CD4-positive, alpha-beta T cell (primary cell): ENCODE data around the gene ZNF423. TPM values are rescaled to one million over a fixed set of nuclear protein-coding genes. Genes with fewer than 3 reads are reported as not detected.
A peak's percentile ranks its signal among the peaks of the same experiment; 100 is the strongest.

Source experiments
- ATAC-seq: fragments of 200-7000 bp; cut with Tn5 transposase; one replicate; pipeline ENCODE4 v1.10.0; 2022; ENCODE audit warnings: mild to moderate bottlenecking; ENCODE audit not compliant: poor library complexity
- CTCF ChIA-PET: fragments of 350-600 bp; sonication (Branson Sonifier 250); formaldehyde crosslinking; loops from one replicate; lab custom pipeline; 2021; ENCODE audit warnings: antibody characterized with exemption, inconsistent platforms; lab: Charles Lee
- POLR2A ChIA-PET: fragments of 350-600 bp; sonication (Branson Sonifier 250); formaldehyde crosslinking; loops from one replicate; lab custom pipeline; 2021; ENCODE audit warnings: antibody characterized with exemption, inconsistent platforms; lab: Charles Lee
- DNase-seq, 14 experiments: peaks; one replicate each; pipeline ENCODE4 v3.0.0-alpha.2; 2013 to 2020; ENCODE audit warnings: mixed read lengths in 2 of 14
- H3K27ac ChIP-seq, 2 donors: one replicate each; pipeline versions ENCODE4 v1.5.1 to v1.7.0; 2013; ENCODE audit warnings: low read length in 2 of 2, low read depth in 1 of 2, mild to moderate bottlenecking in 1 of 2
- H3K27me3 ChIP-seq, 2 experiments: 1 replicate in 1 of 2; 2 replicates in 1 of 2; pipeline versions ENCODE4 v1.6.1 to v1.7.0; 2013; ENCODE audit warnings: low read length in 2 of 2, control low read depth in 1 of 2, mild to moderate bottlenecking in 1 of 2, moderate library complexity in 1 of 2; ENCODE audit not compliant: insufficient read depth in 2 of 2, control insufficient read depth in 1 of 2
- H3K36me3 ChIP-seq: one replicate; pipeline ENCODE4 v1.6.1; 2013; ENCODE audit warnings: low read length, control low read depth; ENCODE audit not compliant: insufficient read depth
- H3K4me1 ChIP-seq: one replicate; pipeline ENCODE4 v1.6.1; 2013; ENCODE audit warnings: low read length, control low read depth; ENCODE audit not compliant: insufficient read depth
- H3K4me3 ChIP-seq: one replicate; pipeline ENCODE4 v1.5.1; 2013; ENCODE audit warnings: mild to moderate bottlenecking, low read length, moderate library complexity
- H3K9me3 ChIP-seq, 2 experiments: 1 replicate in 1 of 2; 2 replicates in 1 of 2; pipeline versions ENCODE4 v1.6.1 to v1.7.0; 2013; ENCODE audit warnings: low read length in 2 of 2, mild to moderate bottlenecking in 2 of 2, control low read depth in 1 of 2, moderate library complexity in 1 of 2; ENCODE audit not compliant: control insufficient read depth in 1 of 2, insufficient read depth in 1 of 2
- H3K27ac Mint-ChIP-seq: one replicate; pipeline ENCODE4 v1.8.0; 2020; ENCODE audit warnings: mixed read lengths
- H3K27me3 Mint-ChIP-seq: one replicate; pipeline ENCODE4 v1.8.0; 2021; ENCODE audit warnings: mixed read lengths
- H3K36me3 Mint-ChIP-seq: one replicate; pipeline ENCODE4 v1.8.0; 2021; ENCODE audit warnings: low read depth, mixed read lengths
- H3K4me1 Mint-ChIP-seq: one replicate; pipeline ENCODE4 v1.8.0; 2021; ENCODE audit warnings: low read depth, mixed read lengths
- H3K4me3 Mint-ChIP-seq: one replicate; pipeline ENCODE4 v1.8.0; 2020; ENCODE audit warnings: mild to moderate bottlenecking, mixed read lengths
- H3K9me3 Mint-ChIP-seq: one replicate; pipeline ENCODE4 v1.8.0; 2020; ENCODE audit warnings: mixed read lengths
- intact Hi-C, 2 experiments: fragments of 100-400 bp; cut with DNase I in 1 of 2; cut with micrococcal nuclease in 1 of 2; formaldehyde crosslinking; loops; one replicate each; pipeline versions ENCODE4 v1.15.1 to v1.9.0; 2023 to 2025; cut with DNase I, micrococcal nuclease
- total RNA-seq, 174 experiments: library from RNA in 2 of 174; stranded (reverse) in 2 of 174; gene quantifications; one replicate each; pipeline ENCODE4 v1.2.3 and lab custom pipeline; 2021 to 2026
- TF ChIP-seq, protein P1 (sequence below): fragments of 200-600 bp; IDR thresholded peaks from one replicate; pipeline ENCODE4 v1.8.0; 2022; ENCODE audit warnings: antibody characterized with exemption, mild to moderate bottlenecking

The ZNF423 gene
- total RNA-seq, 2 experiments from 2014 or later, result not detected

DNA sequence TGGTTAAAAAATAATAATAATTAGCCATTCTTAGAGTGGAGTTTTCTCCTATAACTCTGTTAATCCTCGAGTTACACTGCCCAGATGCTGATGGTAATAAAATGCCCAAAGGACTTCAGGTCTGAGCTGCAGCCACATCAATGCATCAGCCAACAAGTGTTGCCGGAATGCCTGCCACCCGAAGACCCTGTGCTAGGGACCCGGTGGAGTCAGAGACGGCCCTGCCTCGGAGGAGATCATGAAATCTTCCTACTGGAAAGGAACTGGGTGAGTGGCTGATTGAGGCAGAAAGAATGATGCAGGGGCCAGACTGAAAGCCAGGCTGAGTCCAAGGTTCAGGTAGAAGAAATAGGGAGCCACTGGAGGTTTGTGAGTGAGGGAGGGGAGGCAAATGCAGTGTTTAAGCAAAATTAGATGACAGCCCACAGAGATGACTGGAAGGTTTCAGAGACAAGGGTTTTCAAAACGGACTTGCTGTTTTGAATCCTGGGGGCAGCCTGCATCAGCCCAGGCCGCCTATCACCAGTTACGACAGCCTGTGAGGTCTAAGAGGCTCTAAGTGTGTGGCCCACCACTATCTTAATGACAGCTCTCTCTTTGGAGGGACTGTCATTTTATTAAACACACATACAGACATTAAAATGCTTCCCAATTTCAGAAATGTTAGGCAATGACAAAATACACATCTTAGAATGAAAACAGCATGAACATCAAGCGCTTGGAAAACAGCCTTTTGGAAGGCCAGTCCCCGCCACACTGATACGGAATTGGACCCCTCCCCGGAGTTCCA lies 100.0 kb downstream of the ZNF423 start:
- ATAC-seq (no peak), DNase-seq (no peak)
- ChIA-PET POLR2A (no interaction called here), CTCF (no interaction called here)
- no peak overlapping the region for H3K4me3 ChIP-seq
- peaks cover 48% of the 10 kb centered on the region for H3K27me3 Mint-ChIP-seq
- no peaks in the 10 kb centered on the region for H3K36me3 ChIP-seq
- no peaks in the 10 kb centered on the region for H3K4me1 ChIP-seq
- TF ChIP-seq, protein P1, sequence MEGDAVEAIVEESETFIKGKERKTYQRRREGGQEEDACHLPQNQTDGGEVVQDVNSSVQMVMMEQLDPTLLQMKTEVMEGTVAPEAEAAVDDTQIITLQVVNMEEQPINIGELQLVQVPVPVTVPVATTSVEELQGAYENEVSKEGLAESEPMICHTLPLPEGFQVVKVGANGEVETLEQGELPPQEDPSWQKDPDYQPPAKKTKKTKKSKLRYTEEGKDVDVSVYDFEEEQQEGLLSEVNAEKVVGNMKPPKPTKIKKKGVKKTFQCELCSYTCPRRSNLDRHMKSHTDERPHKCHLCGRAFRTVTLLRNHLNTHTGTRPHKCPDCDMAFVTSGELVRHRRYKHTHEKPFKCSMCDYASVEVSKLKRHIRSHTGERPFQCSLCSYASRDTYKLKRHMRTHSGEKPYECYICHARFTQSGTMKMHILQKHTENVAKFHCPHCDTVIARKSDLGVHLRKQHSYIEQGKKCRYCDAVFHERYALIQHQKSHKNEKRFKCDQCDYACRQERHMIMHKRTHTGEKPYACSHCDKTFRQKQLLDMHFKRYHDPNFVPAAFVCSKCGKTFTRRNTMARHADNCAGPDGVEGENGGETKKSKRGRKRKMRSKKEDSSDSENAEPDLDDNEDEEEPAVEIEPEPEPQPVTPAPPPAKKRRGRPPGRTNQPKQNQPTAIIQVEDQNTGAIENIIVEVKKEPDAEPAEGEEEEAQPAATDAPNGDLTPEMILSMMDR, result no peak
- no peak overlapping the region for H3K27ac ChIP-seq
- H3K4me1 Mint-ChIP-seq, result peaks cover 12% of the 10 kb centered on the region
- H3K9me3 Mint-ChIP-seq, result no peaks in the 10 kb centered on the region
- H3K27me3 ChIP-seq, result peaks cover 20 to 36% of the 10 kb centered on the region in 2 experiments
- no peak overlapping the region for H3K4me3 Mint-ChIP-seq
- no peaks in the 10 kb centered on the region for H3K36me3 Mint-ChIP-seq
- H3K9me3 ChIP-seq, result no peaks in the 10 kb centered on the region
- intact Hi-C loops, result no loop called here
- no peak overlapping the region for H3K27ac Mint-ChIP-seq

- Histone ChIP-seq H3K4me3 (peak overlapping the region; percentile 13), H3K27ac (no peak overlapping the region), H3K9me3 (no peaks in the 10 kb centered on the region), H3K4me1 (no peaks in the 10 kb centered on the region), H3K27me3 (peaks cover 20 to 36% of the 10 kb centered on the region in 2 experiments), H3K36me3 (no peaks in the 10 kb centered on the region)
- H3K27me3 Mint-ChIP-seq, result peaks cover 53% of the 10 kb centered on the region
- H3K4me3 Mint-ChIP-seq, result peak overlapping the region; percentile 5
- no peak overlapping the region for H3K27ac Mint-ChIP-seq
- TF ChIP-seq, protein P1, result peak; percentile 20
- DNase-seq, result no peak
- CTCF ChIA-PET, result no interaction called here
- no peaks in the 10 kb centered on the region for H3K36me3 Mint-ChIP-seq
- H3K9me3 Mint-ChIP-seq, result no peaks in the 10 kb centered on the region
- no peak for ATAC-seq
- H3K4me1 Mint-ChIP-seq, result peaks cover 12% of the 10 kb centered on the region
- POLR2A ChIA-PET, result no interaction called here
- intact Hi-C loops, result no loop called here
Observed at GRCh38 chr16:49755313-49755620, 100.6 kb downstream of the ZNF423 start.

GRCh38 chr16:49754495-49755312 lies 101.2 kb downstream of the ZNF423 start:
- DNase-seq (no peak), ATAC-seq (no peak)
- Histone ChIP-seq H3K36me3 (no peaks in the 10 kb centered on the region), H3K4me1 (no peaks in the 10 kb centered on the region), H3K27ac (no peak overlapping the region), H3K27me3 (peaks cover 20 to 36% of the 10 kb centered on the region in 2 experiments), H3K9me3 (no peaks in the 10 kb centered on the region), H3K4me3 (peak overlapping the region; percentile 13)
- H3K9me3 Mint-ChIP-seq, result no peaks in the 10 kb centered on the region
- ChIA-PET CTCF (no interaction called here), POLR2A (no interaction called here)
- TF ChIP-seq, protein P1, result no peak
- intact Hi-C loops, result no loop called here
- no peaks in the 10 kb centered on the region for H3K36me3 Mint-ChIP-seq
- H3K4me3 Mint-ChIP-seq, result peak overlapping the region; percentile 5
- peaks cover 12% of the 10 kb centered on the region for H3K4me1 Mint-ChIP-seq
- H3K27me3 Mint-ChIP-seq, result peaks cover 55% of the 10 kb centered on the region
- H3K27ac Mint-ChIP-seq, result no peak overlapping the region
